Mesenchymal stem cell (in vitro differentiated cells and primary cell): ENCODE data around the gene CUTC.
A peak's percentile ranks its signal among the peaks of the same experiment; 100 is the strongest.

ENCODE experiments used
- DNase-seq: peaks from one replicate; pipeline ENCODE4 v3.0.0-alpha.2; 2013
- H2AFZ ChIP-seq: one replicate; pipeline ENCODE4 v1.6.1; 2013; ENCODE audit warnings: low read depth, mild to moderate bottlenecking, control low read depth, inconsistent platforms, low read length, moderate library complexity
- H2AK5ac ChIP-seq: 2 replicates; pipeline ENCODE4 v1.6.1; 2013; ENCODE audit warnings: low read length, moderate library complexity, mild to moderate bottlenecking, inconsistent platforms; ENCODE audit not compliant: severe bottlenecking
- H2BK120ac ChIP-seq: one replicate; pipeline ENCODE4 v1.6.1; 2013; ENCODE audit warnings: low read depth, mild to moderate bottlenecking, inconsistent platforms, low read length, moderate library complexity
- H2BK12ac ChIP-seq, 2 experiments: one replicate each; pipeline ENCODE4 v1.6.1; 2013; ENCODE audit warnings: inconsistent platforms in 2 of 2, low read length in 2 of 2, mild to moderate bottlenecking in 2 of 2, moderate library complexity in 2 of 2, control low read depth in 1 of 2
- H2BK15ac ChIP-seq: one replicate; pipeline ENCODE4 v1.6.1; 2013; ENCODE audit warnings: mild to moderate bottlenecking, low read depth, inconsistent platforms; ENCODE audit not compliant: poor library complexity, severe bottlenecking
- H2BK5ac ChIP-seq: 2 replicates; pipeline ENCODE4 v1.6.1; 2013; ENCODE audit warnings: low read depth, mild to moderate bottlenecking, low read length, control low read depth, inconsistent platforms; ENCODE audit not compliant: poor library complexity, severe bottlenecking
- H3K14ac ChIP-seq, 2 experiments: one replicate each; pipeline ENCODE4 v1.6.1; 2013; ENCODE audit warnings: inconsistent platforms in 2 of 2, low read length in 2 of 2, control low read depth in 1 of 2, mild to moderate bottlenecking in 1 of 2, moderate library complexity in 1 of 2
- H3K18ac ChIP-seq, 2 experiments: one replicate each; pipeline ENCODE4 v1.6.1; 2013; ENCODE audit warnings: inconsistent platforms in 2 of 2, low read length in 2 of 2, control low read depth in 1 of 2, low read depth in 1 of 2, mild to moderate bottlenecking in 1 of 2
- H3K23ac ChIP-seq, 2 experiments: one replicate each; pipeline ENCODE4 v1.6.1; 2013; ENCODE audit warnings: inconsistent platforms in 2 of 2, low read length in 2 of 2, mild to moderate bottlenecking in 2 of 2, moderate library complexity in 2 of 2, control low read depth in 1 of 2
- H3K27ac ChIP-seq: 2 replicates; pipeline ENCODE4 v1.5.1; 2013; ENCODE audit warnings: mild to moderate bottlenecking, moderate library complexity, low read length, control low read depth, inconsistent platforms; ENCODE audit not compliant: poor library complexity, severe bottlenecking
- H3K27me3 ChIP-seq, 2 experiments: 2 replicates each; pipeline versions ENCODE4 v1.6.1 to v1.7.0; 2013; ENCODE audit warnings: low read length in 2 of 2, mild to moderate bottlenecking in 2 of 2, moderate library complexity in 2 of 2, control low read depth in 1 of 2, inconsistent platforms in 1 of 2; ENCODE audit not compliant: control insufficient read depth in 1 of 2, insufficient read depth in 1 of 2
- H3K36me3 ChIP-seq, 2 experiments: 2 replicates each; pipeline versions ENCODE4 v1.6.1 to v1.7.0; 2013; ENCODE audit warnings: low read length in 2 of 2, control low read depth in 1 of 2, inconsistent platforms in 1 of 2, low read depth in 1 of 2, mild to moderate bottlenecking in 1 of 2; ENCODE audit not compliant: insufficient read depth in 2 of 2, control insufficient read depth in 1 of 2
- H3K4ac ChIP-seq, 2 experiments: one replicate each; pipeline ENCODE4 v1.6.1; 2013; ENCODE audit warnings: inconsistent platforms in 2 of 2, low read length in 2 of 2, mild to moderate bottlenecking in 2 of 2, moderate library complexity in 2 of 2, control low read depth in 1 of 2, low read depth in 1 of 2
- H3K4me1 ChIP-seq: 2 replicates; pipeline ENCODE4 v1.6.1; 2013; ENCODE audit warnings: low read depth, low read length, control low read depth; ENCODE audit not compliant: control insufficient read depth, insufficient read depth
- H3K4me2 ChIP-seq: 2 replicates; pipeline ENCODE4 v1.6.1; 2013; ENCODE audit warnings: low read length, mild to moderate bottlenecking, inconsistent platforms; ENCODE audit not compliant: poor library complexity, severe bottlenecking
- H3K4me3 ChIP-seq, 2 experiments: 2 replicates each; pipeline versions ENCODE4 v1.5.1 to v1.7.0; 2013; ENCODE audit warnings: low read length in 2 of 2, mild to moderate bottlenecking in 2 of 2, control low read depth in 1 of 2, low read depth in 1 of 2; ENCODE audit not compliant: insufficient read depth in 1 of 2
- H3K79me1 ChIP-seq: replicated peaks from 2 replicates; pipeline ENCODE4 v1.6.1; 2013; ENCODE audit warnings: mild to moderate bottlenecking, control low read depth, low read length, inconsistent platforms; ENCODE audit not compliant: poor library complexity, severe bottlenecking
- H3K9ac ChIP-seq: 2 replicates; pipeline ENCODE4 v1.7.0; 2013; ENCODE audit warnings: mild to moderate bottlenecking, low read length, moderate library complexity
- H3K9me3 ChIP-seq: 2 replicates; pipeline ENCODE4 v1.7.0; 2013; ENCODE audit warnings: mild to moderate bottlenecking, low read length; ENCODE audit not compliant: control insufficient read depth
- H4K8ac ChIP-seq: one replicate; pipeline ENCODE4 v1.6.1; 2013; ENCODE audit warnings: inconsistent platforms, mild to moderate bottlenecking, low read length, moderate library complexity
- H4K91ac ChIP-seq: one replicate; pipeline ENCODE4 v1.6.1; 2013; ENCODE audit warnings: mild to moderate bottlenecking, low read length, inconsistent platforms
- WGBS: methylation state at CpG from one replicate; pipeline ENCODE4 v1.1.7; 2013; ENCODE audit warnings: mixed read lengths; 5-methylcytosine and 5-hydroxymethylcytosine counted together

Gene CUTC

GRCh38 chr10:99767901-99768300, 35.9 kb downstream of the CUTC start:
- Histone ChIP-seq H2BK5ac (no peak overlapping the region), H2BK120ac (no peak overlapping the region), H3K4me3 (no peak overlapping the region), H3K14ac (no peak overlapping the region), H4K8ac (no peak overlapping the region), H3K9ac (no peak overlapping the region), H2BK12ac (no peak overlapping the region), H3K18ac (no peak overlapping the region), H3K4me2 (no peak overlapping the region), H3K9me3 (peaks cover 4% of the 10 kb centered on the region), H3K4me1 (no peaks in the 10 kb centered on the region), H3K23ac (no peak overlapping the region), H3K27ac (no peak overlapping the region), H2AK5ac (no peak overlapping the region), H3K4ac (no peak overlapping the region), H3K27me3 (no peaks in the 10 kb centered on the region), H2BK15ac (no peak overlapping the region), H3K79me1 (no peaks in the 10 kb centered on the region), H3K36me3 (peaks cover 0 to 4% of the 10 kb centered on the region in 2 experiments), H2AFZ (no peak overlapping the region), H4K91ac (no peak overlapping the region)
- WGBS, result 93% methylated on average over 1 of the region's 5 CpGs
- no peak for DNase-seq

- no peak overlapping the region for H3K4ac ChIP-seq
- H3K9ac ChIP-seq, result peak overlapping the region; percentile 55
- no peak overlapping the region for H2BK5ac ChIP-seq
- no peak overlapping the region for H3K14ac ChIP-seq
- H2AFZ ChIP-seq, result no peak overlapping the region
- H3K36me3 ChIP-seq, result peaks cover 0 to 2% of the 10 kb centered on the region in 2 experiments
- peaks cover 2% of the 10 kb centered on the region for H3K9me3 ChIP-seq
- no peak overlapping the region for H2AK5ac ChIP-seq
- no peaks in the 10 kb centered on the region for H3K27me3 ChIP-seq
- no peak overlapping the region for H3K4me3 ChIP-seq
- no peak overlapping the region for H4K8ac ChIP-seq
- no peak overlapping the region for H3K4me2 ChIP-seq
- H2BK12ac ChIP-seq, result no peak overlapping the region
- H4K91ac ChIP-seq, result no peak overlapping the region
- no peak overlapping the region for H3K18ac ChIP-seq
- no peaks in the 10 kb centered on the region for H3K4me1 ChIP-seq
- H3K23ac ChIP-seq, result no peak overlapping the region
- 80% methylated on average over 2 of the region's 2 CpGs for WGBS
- no peak for DNase-seq
- no peaks in the 10 kb centered on the region for H3K79me1 ChIP-seq
- no peak overlapping the region for H3K27ac ChIP-seq
- no peak overlapping the region for H2BK15ac ChIP-seq
- H2BK120ac ChIP-seq, result no peak overlapping the region
Observed at GRCh38 chr10:99768556-99768955, 36.5 kb downstream of the CUTC start.

GRCh38 chr10:99769706-99770105, 37.7 kb downstream of the CUTC start:
- Histone ChIP-seq H3K18ac (no peak overlapping the region), H3K4me2 (no peak overlapping the region)
- 95% methylated on average over 5 of the region's 5 CpGs for WGBS

GRCh38 chr10:99770408-99771045, 38.5 kb downstream of the CUTC start:
- H4K8ac ChIP-seq, result no peak overlapping the region
- no peak overlapping the region for H4K91ac ChIP-seq
- H3K27me3 ChIP-seq, result no peaks in the 10 kb centered on the region
- no peak overlapping the region for H2BK5ac ChIP-seq
- no peaks in the 10 kb centered on the region for H3K9me3 ChIP-seq
- H3K4ac ChIP-seq, result no peak overlapping the region
- no peak overlapping the region for H3K14ac ChIP-seq
- no peak for DNase-seq
- no peak overlapping the region for H2BK12ac ChIP-seq
- 100% methylated on average over 1 of the region's 4 CpGs for WGBS
- H2BK15ac ChIP-seq, result no peak overlapping the region
- no peak overlapping the region for H3K18ac ChIP-seq
- no peak overlapping the region for H3K4me2 ChIP-seq
- no peak overlapping the region for H2AFZ ChIP-seq
- H3K4me3 ChIP-seq, result no peak overlapping the region
- no peak overlapping the region for H2AK5ac ChIP-seq
- no peak overlapping the region for H3K23ac ChIP-seq
- H3K9ac ChIP-seq, result no peak overlapping the region
- no peaks in the 10 kb centered on the region for H3K36me3 ChIP-seq
- H3K79me1 ChIP-seq, result no peaks in the 10 kb centered on the region
- H3K4me1 ChIP-seq, result peaks cover 2% of the 10 kb centered on the region
- H2BK120ac ChIP-seq, result no peak overlapping the region
- no peak overlapping the region for H3K27ac ChIP-seq

More at GRCh38 chr10:99769706-99770105, 37.7 kb downstream of the CUTC start:
- no peaks in the 10 kb centered on the region for H3K79me1 ChIP-seq
- H3K9me3 ChIP-seq, result no peaks in the 10 kb centered on the region
- H3K4me1 ChIP-seq, result no peaks in the 10 kb centered on the region
- no peak overlapping the region for H4K8ac ChIP-seq
- H2BK12ac ChIP-seq, result no peak overlapping the region
- H4K91ac ChIP-seq, result no peak overlapping the region
- H2AK5ac ChIP-seq, result no peak overlapping the region
- H3K27me3 ChIP-seq, result no peaks in the 10 kb centered on the region
- no peak overlapping the region for H3K27ac ChIP-seq
- no peak overlapping the region for H3K14ac ChIP-seq
- no peaks in the 10 kb centered on the region for H3K36me3 ChIP-seq
- H3K9ac ChIP-seq, result no peak overlapping the region
- H2BK15ac ChIP-seq, result no peak overlapping the region
- no peak overlapping the region for H3K23ac ChIP-seq
- H2AFZ ChIP-seq, result no peak overlapping the region
- DNase-seq, result no peak
- H3K4ac ChIP-seq, result no peak overlapping the region
- H2BK120ac ChIP-seq, result no peak overlapping the region
- H2BK5ac ChIP-seq, result no peak overlapping the region
- H3K4me3 ChIP-seq, result no peak overlapping the region
